ENCODE measurements around the gene NFIX.

The NFIX gene

DNA sequence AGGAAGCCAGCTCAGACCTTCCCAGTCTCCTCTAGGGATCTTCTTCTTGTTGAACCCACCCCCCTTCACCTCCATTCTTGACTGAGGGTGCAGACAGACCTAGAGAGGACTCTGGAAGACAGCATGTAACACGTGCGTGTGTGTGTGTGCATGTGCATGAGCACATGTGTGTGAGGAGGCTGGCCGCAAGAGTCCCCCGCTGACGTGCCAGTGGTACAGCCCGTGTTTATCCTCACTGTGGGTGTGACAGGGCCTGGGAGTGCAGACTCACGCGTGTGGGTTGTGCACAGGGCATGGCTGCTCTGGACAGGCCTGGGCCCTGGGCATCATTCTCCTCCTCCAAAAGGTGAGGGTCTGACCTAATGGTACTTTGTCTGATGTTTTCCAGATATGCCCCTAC lies 81.0 kb downstream of the NFIX start:
- Mint-ChIP-seq H3K4me3 (no peak overlapping the region), H3K27me3 (no peaks in the 10 kb centered on the region), H3K9me3 (no peaks in the 10 kb centered on the region), H3K4me1 (no peaks in the 10 kb centered on the region), H3K36me3 (ENCODE audit: low read depth) (no peaks in the 10 kb centered on the region), H3K27ac (no peak overlapping the region)
- DNase-seq (no peak), ATAC-seq (no peak)

GRCh38 chr19:13076787-13077186 lies 81.5 kb downstream of the NFIX start:
- H3K4me1 Mint-ChIP-seq: no peaks in the 10 kb centered on the region
- no peaks in the 10 kb centered on the region for H3K36me3 Mint-ChIP-seq (ENCODE audit: low read depth)
- no peak overlapping the region for H3K27ac Mint-ChIP-seq
- ATAC-seq (no peak), DNase-seq (no peak)
- no peak overlapping the region for H3K4me3 Mint-ChIP-seq
- H3K27me3 Mint-ChIP-seq: no peaks in the 10 kb centered on the region
- no peaks in the 10 kb centered on the region for H3K9me3 Mint-ChIP-seq

GRCh38 chr19:13077240-13077639 lies 82.0 kb downstream of the NFIX start:
- Mint-ChIP-seq H3K36me3 (ENCODE audit: low read depth) (no peaks in the 10 kb centered on the region), H3K27me3 (no peaks in the 10 kb centered on the region), H3K4me3 (no peak overlapping the region), H3K9me3 (no peaks in the 10 kb centered on the region), H3K4me1 (no peaks in the 10 kb centered on the region), H3K27ac (no peak overlapping the region)
- DNase-seq: no peak
- no peak for ATAC-seq

DNA sequence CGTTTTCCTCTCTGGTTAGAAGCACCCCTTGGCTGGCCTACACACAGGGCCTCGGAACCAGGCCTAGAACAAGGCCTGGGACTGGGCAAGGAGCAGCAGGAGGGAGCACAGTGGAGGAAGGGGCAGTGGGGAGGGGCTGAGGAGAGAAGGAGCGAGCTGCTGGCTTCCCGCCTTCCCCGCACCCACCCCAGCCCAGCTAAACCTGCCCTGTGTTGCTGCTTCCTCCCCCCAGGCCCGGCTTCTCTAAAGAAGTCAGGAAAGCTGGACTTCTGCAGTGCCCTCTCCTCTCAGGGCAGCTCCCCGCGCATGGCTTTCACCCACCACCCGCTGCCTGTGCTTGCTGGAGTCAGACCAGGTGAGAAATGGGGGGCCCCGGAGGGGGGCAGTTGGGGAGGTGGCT lies 83.1 kb downstream of the NFIX start:
- Mint-ChIP-seq H3K27me3 (no peaks in the 10 kb centered on the region), H3K4me1 (no peaks in the 10 kb centered on the region), H3K36me3 (ENCODE audit: low read depth) (no peaks in the 10 kb centered on the region), H3K9me3 (no peaks in the 10 kb centered on the region), H3K4me3 (no peak overlapping the region), H3K27ac (no peak overlapping the region)
- DNase-seq: no peak
- no peak for ATAC-seq

GRCh38 chr19:13078897-13079541 lies 83.7 kb downstream of the NFIX start:
- no peak for ATAC-seq
- no peak for DNase-seq
- no peaks in the 10 kb centered on the region for H3K4me1 Mint-ChIP-seq
- no peaks in the 10 kb centered on the region for H3K36me3 Mint-ChIP-seq (ENCODE audit: low read depth)
- no peaks in the 10 kb centered on the region for H3K27me3 Mint-ChIP-seq
- no peak overlapping the region for H3K4me3 Mint-ChIP-seq
- H3K27ac Mint-ChIP-seq: no peak overlapping the region
- H3K9me3 Mint-ChIP-seq: no peaks in the 10 kb centered on the region

- Mint-ChIP-seq H3K4me1 (no peaks in the 10 kb centered on the region), H3K36me3 (ENCODE audit: low read depth) (no peaks in the 10 kb centered on the region), H3K27ac (no peak overlapping the region), H3K4me3 (no peak overlapping the region), H3K9me3 (no peaks in the 10 kb centered on the region), H3K27me3 (no peaks in the 10 kb centered on the region)
- DNase-seq: no peak
- no peak for ATAC-seq
These were observed 84.3 kb downstream of the NFIX start for GRCh38 chr19:13079542-13079986.

DNA sequence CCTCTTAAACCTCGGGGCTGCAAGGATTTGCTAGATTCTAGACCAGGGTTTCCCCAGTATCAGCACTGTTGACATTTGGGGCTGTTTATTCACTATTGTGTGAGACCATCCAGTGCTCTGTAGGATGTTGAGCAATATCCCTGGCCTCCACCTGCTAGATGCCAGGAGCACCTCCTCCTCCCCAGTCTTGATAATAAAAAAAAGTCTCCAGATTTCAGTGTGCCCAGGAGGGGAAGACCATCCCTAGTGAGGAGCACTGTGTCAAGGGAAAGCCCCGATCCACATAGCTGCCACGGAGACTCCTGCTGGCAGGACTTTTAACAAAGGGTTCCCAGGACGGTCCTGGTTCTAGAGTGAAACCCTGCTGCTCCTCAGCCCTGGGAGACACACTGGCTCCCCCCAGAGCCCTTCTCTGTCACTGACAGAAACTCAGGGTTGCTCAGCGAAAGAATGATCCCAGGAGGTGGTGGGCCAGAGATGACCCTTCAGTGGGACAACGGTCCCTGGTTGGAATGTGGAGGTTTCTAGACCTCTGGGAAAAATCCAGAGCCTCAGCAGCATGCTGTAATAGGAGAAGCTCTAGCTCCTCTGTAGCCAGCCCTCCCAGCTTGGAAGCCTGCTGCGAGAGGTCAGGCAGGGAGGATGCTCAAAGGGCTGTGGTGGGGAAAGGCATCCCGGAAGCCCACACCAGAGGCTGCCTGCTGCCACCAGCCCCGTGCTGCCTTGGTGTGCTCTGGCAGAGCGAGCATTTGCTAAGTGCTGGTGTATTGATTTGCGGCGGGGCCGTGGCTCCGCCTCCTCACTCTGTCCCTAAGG lies 87.1 kb downstream of the NFIX start:
- no peak overlapping the region for H3K27ac Mint-ChIP-seq
- no peaks in the 10 kb centered on the region for H3K4me1 Mint-ChIP-seq
- DNase-seq (no peak), ATAC-seq (no peak)
- H3K27me3 Mint-ChIP-seq: no peaks in the 10 kb centered on the region
- H3K36me3 Mint-ChIP-seq (ENCODE audit: low read depth): no peaks in the 10 kb centered on the region
- no peak overlapping the region for H3K4me3 Mint-ChIP-seq
- H3K9me3 Mint-ChIP-seq: no peaks in the 10 kb centered on the region

DNA sequence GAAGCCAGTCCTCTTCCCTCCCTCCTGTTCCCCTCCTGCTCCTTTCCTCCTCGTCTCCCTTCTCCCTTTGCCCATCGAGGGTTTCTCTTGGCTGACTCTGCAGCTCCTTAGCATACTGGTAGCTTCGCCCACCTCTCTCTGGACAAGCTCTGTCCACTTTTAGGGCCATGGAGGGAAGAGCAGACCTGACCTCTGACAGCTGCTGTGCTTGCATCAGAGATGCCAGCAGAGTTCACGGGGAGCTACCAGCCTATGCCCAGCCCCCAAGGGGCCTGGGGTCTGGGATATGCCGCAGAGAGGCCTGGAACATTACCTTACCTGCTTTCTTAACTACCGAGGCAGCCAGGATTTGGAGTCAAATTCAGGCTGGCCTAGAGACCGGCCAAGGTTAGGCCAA lies 87.7 kb downstream of the NFIX start:
- no peak for DNase-seq
- Mint-ChIP-seq H3K27ac (no peak overlapping the region), H3K9me3 (no peaks in the 10 kb centered on the region), H3K4me3 (no peak overlapping the region), H3K27me3 (no peaks in the 10 kb centered on the region), H3K4me1 (no peaks in the 10 kb centered on the region), H3K36me3 (ENCODE audit: low read depth) (no peaks in the 10 kb centered on the region)
- no peak for ATAC-seq

GRCh38 chr19:13083627-13084026 lies 88.4 kb downstream of the NFIX start:
- no peaks in the 10 kb centered on the region for H3K4me1 Mint-ChIP-seq
- no peaks in the 10 kb centered on the region for H3K27me3 Mint-ChIP-seq
- no peaks in the 10 kb centered on the region for H3K36me3 Mint-ChIP-seq (ENCODE audit: low read depth)
- H3K9me3 Mint-ChIP-seq: no peaks in the 10 kb centered on the region
- ATAC-seq: no peak
- H3K4me3 Mint-ChIP-seq: no peak overlapping the region
- no peak overlapping the region for H3K27ac Mint-ChIP-seq
- DNase-seq: no peak

GRCh38 chr19:13085666-13086065 lies 90.4 kb downstream of the NFIX start:
- Mint-ChIP-seq H3K36me3 (ENCODE audit: low read depth) (no peaks in the 10 kb centered on the region), H3K27me3 (no peaks in the 10 kb centered on the region), H3K4me3 (no peak overlapping the region), H3K27ac (peak overlapping the region; percentile 22), H3K9me3 (no peaks in the 10 kb centered on the region), H3K4me1 (no peaks in the 10 kb centered on the region)
- DNase-seq (no peak), ATAC-seq (no peak)

DNA sequence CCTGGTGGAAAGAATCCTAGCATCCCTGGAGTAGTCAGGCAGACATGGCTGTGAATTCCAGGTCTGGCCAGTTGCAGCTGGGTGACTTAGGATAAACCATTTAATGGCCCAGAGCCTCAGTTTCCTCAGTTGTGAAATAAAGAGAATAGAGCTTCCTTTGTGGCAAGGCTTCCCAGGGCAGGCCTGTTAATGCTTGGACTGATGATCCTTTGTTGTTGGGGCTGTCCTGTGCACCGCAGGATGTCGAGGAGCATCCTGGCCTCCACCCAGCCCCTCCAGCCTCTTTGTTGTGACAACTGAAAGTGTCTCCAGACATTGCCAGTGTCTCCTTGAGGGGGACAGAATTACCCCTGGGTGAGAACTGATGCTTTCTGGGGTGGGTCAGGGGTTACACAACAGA lies 91.1 kb downstream of the NFIX start:
- H3K27me3 Mint-ChIP-seq: no peaks in the 10 kb centered on the region
- no peaks in the 10 kb centered on the region for H3K4me1 Mint-ChIP-seq
- no peak overlapping the region for H3K27ac Mint-ChIP-seq
- no peaks in the 10 kb centered on the region for H3K36me3 Mint-ChIP-seq (ENCODE audit: low read depth)
- no peak for DNase-seq
- no peak for ATAC-seq
- H3K4me3 Mint-ChIP-seq: no peak overlapping the region
- no peaks in the 10 kb centered on the region for H3K9me3 Mint-ChIP-seq

- DNase-seq: no peak
- H3K4me3 Mint-ChIP-seq: no peak overlapping the region
- H3K36me3 Mint-ChIP-seq (ENCODE audit: low read depth): no peaks in the 10 kb centered on the region
- ATAC-seq: no peak
- no peaks in the 10 kb centered on the region for H3K9me3 Mint-ChIP-seq
- no peaks in the 10 kb centered on the region for H3K4me1 Mint-ChIP-seq
- H3K27me3 Mint-ChIP-seq: no peaks in the 10 kb centered on the region
- H3K27ac Mint-ChIP-seq: no peak overlapping the region
These were observed 92.0 kb downstream of the NFIX start for GRCh38 chr19:13087295-13087694.

DNA sequence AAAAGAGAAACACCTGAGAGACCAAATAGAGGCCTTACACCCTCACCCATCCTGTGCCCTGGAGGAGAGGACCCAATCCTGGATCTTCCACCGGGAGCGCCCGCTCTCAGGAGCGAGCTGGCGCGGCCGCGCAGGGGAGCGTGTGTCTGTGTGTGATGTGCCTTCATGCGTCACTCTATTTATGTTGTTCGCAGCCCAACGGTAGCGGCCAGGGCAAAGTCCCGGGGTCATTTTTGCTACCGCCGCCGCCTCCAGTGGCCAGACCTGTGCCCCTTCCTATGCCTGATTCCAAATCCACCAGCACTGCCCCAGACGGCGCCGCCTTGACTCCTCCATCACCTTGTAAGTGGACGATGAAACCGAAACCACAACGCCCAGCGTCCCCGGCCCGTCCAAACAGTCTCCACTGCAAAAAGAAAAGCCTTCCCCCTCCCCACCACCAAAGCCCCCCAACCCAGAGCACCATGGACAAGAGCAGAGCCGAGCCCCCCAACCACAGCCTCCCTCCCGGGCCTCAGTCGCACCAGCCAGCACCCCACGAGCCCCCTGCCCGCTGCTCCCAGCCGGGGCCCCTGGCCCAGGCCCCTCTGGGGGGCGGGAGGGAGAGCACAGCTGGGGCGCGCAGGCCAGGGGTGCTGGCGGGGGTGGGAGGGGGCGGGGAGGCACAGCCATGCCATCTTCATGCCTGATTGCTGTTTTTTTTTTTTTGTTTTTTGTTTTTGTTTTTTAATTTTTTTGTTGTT lies 92.7 kb downstream of the NFIX start:
- H3K4me1 Mint-ChIP-seq: no peaks in the 10 kb centered on the region
- H3K4me3 Mint-ChIP-seq: no peak overlapping the region
- H3K27ac Mint-ChIP-seq: no peak overlapping the region
- H3K36me3 Mint-ChIP-seq (ENCODE audit: low read depth): no peaks in the 10 kb centered on the region
- H3K9me3 Mint-ChIP-seq: no peaks in the 10 kb centered on the region
- ATAC-seq (no peak), DNase-seq (no peak)
- H3K27me3 Mint-ChIP-seq: no peaks in the 10 kb centered on the region

DNA sequence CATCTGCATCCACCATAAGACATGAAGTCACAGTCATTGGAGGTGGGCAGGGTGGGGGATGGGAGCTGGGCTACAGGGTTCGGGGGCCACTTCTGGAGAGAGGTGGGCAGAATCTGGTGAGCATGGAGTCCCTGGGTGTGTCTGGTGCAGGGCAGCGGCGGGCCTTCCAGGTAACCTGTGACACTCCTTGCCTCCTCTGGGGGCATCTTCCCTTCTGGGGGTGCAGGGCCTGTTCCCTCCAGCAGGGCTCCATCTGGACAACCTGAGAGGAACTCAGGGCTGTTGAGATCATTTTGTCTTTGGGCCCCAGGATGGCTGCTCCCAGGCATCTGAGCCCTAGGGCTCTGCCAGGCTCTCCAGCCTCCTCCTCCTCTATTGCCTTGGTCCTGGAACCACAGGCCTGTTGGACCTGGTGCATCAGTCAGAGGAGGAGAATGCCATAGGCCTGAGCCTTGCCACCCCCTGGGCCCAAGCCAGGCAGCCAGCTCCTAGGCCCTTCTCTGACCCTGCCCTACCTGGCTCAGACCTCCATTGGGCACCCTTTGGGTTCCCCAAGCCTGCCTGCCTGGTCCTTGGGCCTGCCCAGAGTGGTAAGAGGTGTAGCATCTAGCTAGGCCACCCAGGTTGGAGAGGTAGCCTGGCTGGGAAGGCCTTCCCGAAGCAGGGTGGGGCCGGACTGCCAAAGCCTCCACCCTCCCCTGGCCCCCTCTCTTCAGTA lies 94.0 kb downstream of the NFIX start:
- Mint-ChIP-seq H3K4me3 (no peak overlapping the region), H3K4me1 (peaks cover 5% of the 10 kb centered on the region), H3K27ac (no peak overlapping the region), H3K27me3 (peaks cover under 1% of the 10 kb centered on the region), H3K36me3 (ENCODE audit: low read depth) (no peaks in the 10 kb centered on the region), H3K9me3 (no peaks in the 10 kb centered on the region)
- DNase-seq (no peak), ATAC-seq (peak; percentile 39)

Data from activated naive CD8-positive, alpha-beta T cell treated with anti-CD3 and anti-CD28 coated beads, Interleukin-2, amount 50 U/mL, for 24 hours (primary cell).